Psoas muscle (tissue), 8 donors: ENCODE results near the gene VIPR2. TPM values are rescaled to one million over a fixed set of nuclear protein-coding genes. Genes with fewer than 3 reads are reported as not detected.

Experiments used
- ATAC-seq, 4 donors: fragments of 200-7000 bp; cut with Tn5 transposase; one replicate each; pipeline ENCODE4 v1.9.1; 2020; ENCODE audit warnings: moderate library complexity in 3 of 4, mild to moderate bottlenecking in 2 of 4
- DNase-seq, 2 donors: peaks; one replicate each; pipeline ENCODE4 v3.0.0-alpha.2; 2020
- H3K27ac ChIP-seq: fragments of 200-600 bp; one replicate; pipeline ENCODE4 v1.8.0; 2022
- H3K27me3 ChIP-seq, 3 donors: fragments of 200-600 bp in 1 of 3; one replicate each; pipeline versions ENCODE4 v1.6.1 to v1.8.0; 2013 to 2022; ENCODE audit warnings: low read length in 2 of 3, mild to moderate bottlenecking in 2 of 3, moderate library complexity in 1 of 3; ENCODE audit not compliant: insufficient read depth in 3 of 3
- H3K36me3 ChIP-seq, 2 donors: fragments of 200-600 bp in 1 of 2; one replicate each; pipeline versions ENCODE4 v1.6.1 to v1.8.0; 2013 to 2022; ENCODE audit warnings: low read depth in 1 of 2, mild to moderate bottlenecking in 1 of 2, moderate library complexity in 1 of 2; ENCODE audit not compliant: insufficient read depth in 1 of 2
- H3K4me1 ChIP-seq: fragments of 200-600 bp; one replicate; pipeline ENCODE4 v1.8.0; 2022
- H3K4me3 ChIP-seq: fragments of 200-600 bp; one replicate; pipeline ENCODE4 v1.8.0; 2022; ENCODE audit warnings: mild to moderate bottlenecking
- H3K9me3 ChIP-seq: fragments of 200-600 bp; one replicate; pipeline ENCODE4 v1.8.0; 2022
- WGBS, 3 donors: extraction: QIAGEN DNeasy Blood & Tissue Kit; methylation state at CpG; one replicate each; pipeline versions ENCODE4 v1.1.6 to v1.1.7; 2013; 5-methylcytosine and 5-hydroxymethylcytosine counted together
- intact Hi-C, 2 donors: fragments of 100-400 bp; cut with DNase I; formaldehyde crosslinking; loops; one replicate each; pipeline versions ENCODE4 v1.11.0 to v1.14.2; 2022
- polyA plus RNA-seq, 3 donors: library from polyadenylated mRNA; stranded (reverse); fragments of 200-250 nt; gene quantifications; one replicate each; pipeline ENCODE4 v1.2.3, GENCODE V29; 2013
- total RNA-seq, 4 donors: library from RNA; stranded (reverse); fragmentation: NEBNext Ultra II Directional in 2 of 4; extraction: Animal tissue kit (Norgen Biotek cat#: 25700) in 2 of 4; gene quantifications; one replicate each; pipeline versions ENCODE4 v1.2.1 to v1.2.4, GENCODE V29; 2021 to 2023
- TF ChIP-seq, protein P1 (sequence below): fragments of 200-600 bp; IDR thresholded peaks from one replicate; pipeline ENCODE4 v1.8.0; 2022; ENCODE audit warnings: antibody characterized with exemption
- donor health status: healthy with polysubstance abuse.
- donor health status: DM: no; HTN: no; CAD: no; lungs with moderate emphysema.
- donor health status: Bipolar disorder and iron deficiency.
- donor health status: healthy.
- donor health status: DM: yes; HTN: yes; CAD: no.
- donor health status: DM: no; HTN: no; CAD: no.
- donor health status: DM: no; HTN: no; CAD: no.
- donor health status: DM: yes; HTN: yes; CAD: no.

The VIPR2 gene
- total and polyA plus RNA-seq, 7 donors: 0.60 to 3.6 (median 2.4) TPM

DNA sequence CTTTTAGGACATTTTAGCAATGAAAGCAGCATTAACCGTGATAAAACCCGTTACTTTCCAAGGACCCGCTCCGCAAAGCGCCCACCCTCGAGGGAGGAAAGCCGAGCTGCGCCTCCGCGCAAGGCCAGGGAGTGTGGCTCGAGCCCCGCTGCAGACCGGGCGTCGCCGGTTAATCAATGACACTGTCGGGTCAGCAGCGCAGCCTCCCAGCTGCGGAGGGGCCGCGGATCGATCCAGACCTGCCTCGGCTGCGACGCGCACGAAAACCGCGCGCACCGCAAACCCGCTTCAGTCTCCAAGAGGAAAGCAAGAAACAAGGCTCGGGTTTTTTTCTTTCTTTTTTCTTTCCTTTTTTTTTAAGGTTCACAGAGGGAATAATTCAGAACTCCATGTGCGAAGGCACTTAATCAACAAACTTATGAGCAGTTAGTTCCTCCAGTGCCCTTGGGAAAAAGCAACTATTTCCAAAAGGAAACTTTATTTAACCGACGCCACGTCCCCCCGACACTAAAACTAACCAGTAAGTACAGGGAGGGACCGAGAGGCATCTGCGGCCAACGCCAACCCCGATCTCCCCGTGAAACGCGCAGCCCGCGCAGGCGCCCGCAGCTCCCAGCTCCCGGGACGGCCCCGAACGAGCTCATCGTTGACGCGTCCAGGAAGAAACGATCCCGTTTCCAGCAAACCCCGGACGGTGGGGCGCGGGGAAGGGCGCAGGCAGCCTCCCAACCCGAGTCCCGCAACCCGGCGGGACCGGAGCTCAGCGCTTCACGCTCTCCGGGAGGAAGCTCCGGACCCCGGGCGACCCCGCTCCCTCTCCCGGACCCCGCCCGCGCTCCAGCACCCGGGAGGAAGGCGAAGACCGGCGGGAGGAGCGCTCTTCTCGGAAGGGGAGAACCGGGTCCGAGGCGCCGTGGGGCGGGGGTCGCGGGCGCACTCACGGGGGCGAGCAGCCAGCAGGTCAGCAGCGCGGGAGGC lies 598 bp downstream of the VIPR2 start:
- ATAC-seq (peak; percentile 38 to 73 (median 48)), DNase-seq (peak; percentile 26 to 66)
- 3 to 10% (median 3%) methylated on average over 88 to 97 of the region's 97 CpGs for WGBS, 3 donors
- no peaks in the 10 kb centered on the region for H3K36me3 ChIP-seq
- TF ChIP-seq, protein P1, sequence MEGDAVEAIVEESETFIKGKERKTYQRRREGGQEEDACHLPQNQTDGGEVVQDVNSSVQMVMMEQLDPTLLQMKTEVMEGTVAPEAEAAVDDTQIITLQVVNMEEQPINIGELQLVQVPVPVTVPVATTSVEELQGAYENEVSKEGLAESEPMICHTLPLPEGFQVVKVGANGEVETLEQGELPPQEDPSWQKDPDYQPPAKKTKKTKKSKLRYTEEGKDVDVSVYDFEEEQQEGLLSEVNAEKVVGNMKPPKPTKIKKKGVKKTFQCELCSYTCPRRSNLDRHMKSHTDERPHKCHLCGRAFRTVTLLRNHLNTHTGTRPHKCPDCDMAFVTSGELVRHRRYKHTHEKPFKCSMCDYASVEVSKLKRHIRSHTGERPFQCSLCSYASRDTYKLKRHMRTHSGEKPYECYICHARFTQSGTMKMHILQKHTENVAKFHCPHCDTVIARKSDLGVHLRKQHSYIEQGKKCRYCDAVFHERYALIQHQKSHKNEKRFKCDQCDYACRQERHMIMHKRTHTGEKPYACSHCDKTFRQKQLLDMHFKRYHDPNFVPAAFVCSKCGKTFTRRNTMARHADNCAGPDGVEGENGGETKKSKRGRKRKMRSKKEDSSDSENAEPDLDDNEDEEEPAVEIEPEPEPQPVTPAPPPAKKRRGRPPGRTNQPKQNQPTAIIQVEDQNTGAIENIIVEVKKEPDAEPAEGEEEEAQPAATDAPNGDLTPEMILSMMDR: no peak
- no peaks in the 10 kb centered on the region for H3K9me3 ChIP-seq
- H3K27ac ChIP-seq: no peak overlapping the region
- peaks cover 0 to 29% (median 5%) of the 10 kb centered on the region in 3 donors for H3K27me3 ChIP-seq
- peaks cover 5% of the 10 kb centered on the region for H3K4me1 ChIP-seq
- intact Hi-C loops: loop anchor here (5.0 to 10.0 kb wide), 3 partner anchors 37 to 112 kb away; no protein-coding TSS in a partner anchor
- peak overlapping the region; percentile 76 for H3K4me3 ChIP-seq

DNA sequence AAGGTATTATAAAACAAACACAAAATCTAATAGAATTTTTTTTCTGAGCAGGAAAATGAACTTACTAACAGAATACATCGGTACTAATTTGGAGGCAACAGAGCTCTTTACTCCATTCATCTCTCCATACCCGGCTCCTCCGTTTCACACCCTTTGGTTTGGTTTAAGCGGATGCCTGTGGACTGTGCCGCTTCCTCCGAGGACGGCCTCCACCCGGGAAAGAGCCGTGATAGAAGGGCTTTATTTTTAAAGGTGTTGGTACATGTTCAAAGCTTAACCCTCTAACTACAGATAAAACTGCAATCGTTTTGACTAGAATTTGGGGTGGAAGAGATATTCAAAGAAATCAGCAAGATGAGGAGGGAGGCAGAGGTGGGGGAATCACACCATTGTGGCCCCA lies 1.9 kb downstream of the VIPR2 start:
- Histone ChIP-seq H3K4me1 (peaks cover 5% of the 10 kb centered on the region), H3K9me3 (no peaks in the 10 kb centered on the region), H3K4me3 (no peak overlapping the region), H3K36me3 (no peaks in the 10 kb centered on the region), H3K27ac (no peak overlapping the region), H3K27me3 (peaks cover 0 to 29% (median 5%) of the 10 kb centered on the region in 3 donors)
- intact Hi-C loops: loop anchor here (5.0 to 10.0 kb wide), 3 partner anchors 35 to 110 kb away; no protein-coding TSS in a partner anchor
- DNase-seq (no peak), ATAC-seq (no peak)
- TF ChIP-seq, protein P1: no peak
- WGBS, 3 donors: 76 to 78% (median 77%) methylated on average over 10 of the region's 10 CpGs

DNA sequence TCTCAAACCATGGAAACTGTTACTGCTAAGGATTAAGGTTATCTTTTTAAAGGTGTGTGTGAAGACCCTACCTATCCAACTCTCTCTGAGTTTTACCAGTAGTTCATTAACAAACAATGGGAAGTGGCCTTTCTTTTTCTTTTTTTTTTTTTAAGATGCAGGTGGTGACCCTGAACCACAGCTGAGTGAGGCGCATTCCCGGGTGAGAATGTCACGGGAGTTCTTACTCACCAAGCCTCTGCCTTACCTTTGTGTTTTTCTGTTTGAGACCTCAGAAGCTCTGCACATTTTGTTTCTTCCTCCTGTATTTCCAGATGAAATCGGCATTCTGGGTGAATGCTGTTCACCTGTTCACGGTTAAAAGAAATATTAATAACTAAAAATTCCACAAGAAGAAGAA lies 2.5 kb downstream of the VIPR2 start:
- intact Hi-C loops: loop anchor here (5.0 to 10.0 kb wide), 3 partner anchors 35 to 110 kb away; no protein-coding TSS in a partner anchor
- no peaks in the 10 kb centered on the region for H3K36me3 ChIP-seq
- ATAC-seq (no peak), DNase-seq (no peak)
- no peak overlapping the region for H3K4me3 ChIP-seq
- TF ChIP-seq, protein P1: no peak
- no peaks in the 10 kb centered on the region for H3K9me3 ChIP-seq
- H3K27me3 ChIP-seq: peaks cover 0 to 29% (median 5%) of the 10 kb centered on the region in 3 donors
- H3K27ac ChIP-seq: no peak overlapping the region
- 87 to 89% (median 87%) methylated on average over 5 of the region's 5 CpGs for WGBS, 3 donors
- H3K4me1 ChIP-seq: peaks cover 5% of the 10 kb centered on the region

DNA sequence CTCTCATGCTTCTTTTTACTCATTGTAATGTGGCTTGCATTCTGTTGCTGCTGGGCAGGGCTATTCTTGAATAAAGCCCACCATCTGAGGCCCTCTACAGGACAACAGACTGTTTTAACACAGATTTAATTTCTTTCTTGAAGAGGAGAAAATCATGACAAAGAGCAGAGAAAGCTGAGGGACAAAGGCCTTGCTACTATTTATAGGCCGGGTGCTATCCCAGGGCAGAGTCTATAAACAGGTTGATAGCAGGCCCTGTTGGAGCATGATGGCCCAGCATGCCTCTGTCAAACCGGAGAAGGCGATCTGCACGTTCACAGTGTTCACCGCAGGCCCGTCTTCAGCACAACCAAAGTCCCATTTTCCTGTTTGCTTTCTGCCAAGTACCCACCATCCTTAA lies 3.0 kb downstream of the VIPR2 start:
- Histone ChIP-seq H3K36me3 (no peaks in the 10 kb centered on the region), H3K27me3 (peaks cover 0 to 29% (median 5%) of the 10 kb centered on the region in 3 donors), H3K4me3 (no peak overlapping the region), H3K27ac (peak overlapping the region; percentile 3), H3K4me1 (peaks cover 5% of the 10 kb centered on the region), H3K9me3 (no peaks in the 10 kb centered on the region)
- TF ChIP-seq, protein P1: no peak
- 21 to 36% (median 25%) methylated on average over 6 of the region's 6 CpGs for WGBS, 3 donors
- DNase-seq (peak in 1 of 2 donors; percentile 24), ATAC-seq (peak in 3 of 4 donors; percentile 83 to 89 (median 84))
- intact Hi-C loops: loop anchor here (5.0 to 10.0 kb wide), 3 partner anchors 34 to 109 kb away; no protein-coding TSS in a partner anchor
